Inflammatory macrophage treated with lipopolysaccharide for 4 hours (primary cell): ENCODE measurements around the gene MRPS18A.
"Not testable (repeated sequence)": the region's sequence is repeated elsewhere in the genome, so short reads cannot be mapped to it uniquely, and the experiment has no call there.

Experiments
- DNase-seq: peaks from one replicate; pipeline ENCODE4 v3.0.0-alpha.2; 2020

Gene MRPS18A

GRCh38 chr6:43669050-43669921 lies 18.3 kb downstream of the MRPS18A start:
- peak; percentile 16 for DNase-seq

DNA sequence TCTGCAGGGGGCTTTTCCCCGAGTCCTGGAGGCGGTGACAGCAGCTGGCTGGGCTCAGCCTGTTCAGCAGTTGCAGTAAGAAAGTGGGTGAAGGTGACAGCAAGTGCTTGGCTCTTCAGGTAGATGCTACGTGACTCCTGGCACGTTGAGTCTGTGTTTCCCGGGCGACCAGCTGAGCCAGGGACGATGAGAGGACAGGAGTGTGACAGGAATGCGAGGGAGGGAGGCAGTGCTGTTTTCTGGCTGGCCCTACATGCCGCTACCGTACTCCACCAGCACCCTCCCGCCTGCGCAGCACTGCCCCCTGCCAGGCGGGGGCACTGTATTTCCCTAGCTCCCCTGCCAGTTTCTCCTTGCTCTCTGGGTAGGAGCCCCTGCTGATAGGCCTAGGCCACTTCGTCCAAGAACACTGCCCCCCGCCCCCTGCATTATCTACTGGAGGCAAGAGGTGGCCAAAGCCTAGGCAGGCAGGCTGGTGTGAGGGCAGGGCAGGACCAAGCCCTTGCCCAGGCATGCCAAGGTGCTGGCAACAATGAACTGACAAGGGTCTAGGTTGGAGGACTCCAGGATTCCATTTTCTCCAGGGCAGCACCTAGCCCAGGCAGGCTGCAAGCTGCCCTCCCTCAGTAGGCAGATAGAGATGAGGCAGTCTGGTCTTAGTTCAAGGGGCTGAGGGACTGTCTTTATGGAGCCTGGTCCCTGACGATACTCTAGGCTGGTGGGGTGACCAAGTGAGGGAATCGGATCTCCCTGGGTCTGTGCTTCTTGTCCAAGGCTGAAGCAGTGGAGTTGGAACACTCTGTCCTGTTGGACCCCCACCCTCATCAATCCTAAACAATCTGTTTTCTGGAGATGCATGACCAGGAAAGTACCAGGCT lies 19.2 kb downstream of the MRPS18A start:
- peak; percentile 57 for DNase-seq

GRCh38 chr6:43667245-43668150 lies 20.1 kb downstream of the MRPS18A start:
- peak; percentile 53 for DNase-seq

DNA sequence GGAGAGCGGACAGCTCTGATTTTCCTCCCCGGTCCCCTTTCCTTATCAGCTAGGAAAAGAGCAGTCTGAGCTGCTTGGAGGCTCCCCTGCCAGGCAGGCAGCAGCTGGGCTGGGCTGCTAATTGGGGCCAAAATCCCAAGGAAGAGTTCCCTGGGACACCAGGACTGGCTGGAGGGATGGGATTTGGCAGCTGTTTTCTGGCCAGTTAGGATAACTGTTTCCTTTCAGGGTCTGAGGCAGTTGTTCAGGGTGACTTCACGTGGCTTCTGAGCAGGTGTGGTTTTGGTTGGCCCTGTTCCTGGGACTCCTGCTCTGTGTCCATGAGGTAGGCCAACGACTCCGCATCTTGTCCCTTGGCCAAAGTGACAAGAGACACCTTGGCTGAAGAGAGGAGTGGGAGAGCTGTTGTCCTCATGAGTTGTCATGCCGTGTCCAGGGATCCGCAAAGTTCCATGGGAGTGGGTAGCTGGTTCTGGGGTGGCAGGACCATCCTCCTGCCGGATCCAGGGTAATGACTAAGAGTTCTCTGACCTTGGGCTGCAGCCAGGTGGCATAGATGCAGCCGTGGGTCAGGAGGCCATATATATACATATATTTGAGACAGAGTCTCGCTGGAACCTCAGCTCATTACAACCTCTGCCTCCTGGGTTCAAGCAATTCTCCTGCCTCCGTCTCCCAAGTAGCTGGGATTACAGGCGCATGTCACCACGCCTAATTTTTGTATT lies 21.2 kb downstream of the MRPS18A start:
- DNase-seq = no peak

DNA sequence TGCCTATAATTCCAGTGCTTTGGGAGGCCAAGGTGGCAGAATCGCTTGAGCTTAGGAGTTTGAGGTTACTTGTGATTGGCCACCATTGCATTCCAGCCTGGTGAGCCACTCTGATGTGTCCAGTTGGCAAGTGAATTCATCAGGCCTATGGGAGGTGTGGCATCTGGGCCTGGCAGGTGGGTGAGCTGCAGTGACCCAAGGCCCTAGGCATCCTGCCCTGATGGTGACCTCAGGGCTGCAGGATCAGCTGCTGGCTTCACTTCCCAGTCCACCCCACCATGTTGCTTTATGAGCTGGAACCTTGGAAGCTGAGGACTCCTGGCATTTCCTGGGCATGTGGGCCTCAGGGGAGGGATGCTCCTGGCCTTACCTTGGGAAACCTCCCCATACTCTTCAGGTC lies 22.2 kb downstream of the MRPS18A start:
- DNase-seq = no peak

GRCh38 chr6:43662948-43663347 lies 24.6 kb downstream of the MRPS18A start:
- DNase-seq = not testable (repeated sequence)

GRCh38 chr6:43658161-43658560 lies 29.4 kb downstream of the MRPS18A start:
- DNase-seq = no peak

GRCh38 chr6:43657221-43657802 lies 30.3 kb downstream of the MRPS18A start:
- no peak for DNase-seq

DNA sequence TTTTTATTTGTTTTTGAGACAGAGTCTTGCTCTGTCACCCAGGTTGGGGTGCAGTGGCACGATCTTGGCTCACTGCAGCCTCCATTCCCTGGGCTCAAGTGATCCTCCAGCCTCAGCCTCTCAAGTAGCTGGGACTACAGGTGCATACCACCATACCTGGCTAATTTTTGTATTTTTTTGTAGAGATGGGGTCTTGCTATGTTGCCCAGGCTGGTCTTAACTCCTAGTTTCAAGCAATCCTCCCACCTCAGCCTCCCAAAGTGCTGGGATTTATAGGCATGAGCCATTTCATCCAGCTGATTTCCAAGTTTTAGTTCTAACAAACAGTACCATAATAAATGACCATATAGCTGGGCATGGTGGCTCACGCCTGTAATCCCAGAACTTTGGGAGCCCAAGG lies 34.8 kb downstream of the MRPS18A start:
- not testable (repeated sequence) for DNase-seq

DNA sequence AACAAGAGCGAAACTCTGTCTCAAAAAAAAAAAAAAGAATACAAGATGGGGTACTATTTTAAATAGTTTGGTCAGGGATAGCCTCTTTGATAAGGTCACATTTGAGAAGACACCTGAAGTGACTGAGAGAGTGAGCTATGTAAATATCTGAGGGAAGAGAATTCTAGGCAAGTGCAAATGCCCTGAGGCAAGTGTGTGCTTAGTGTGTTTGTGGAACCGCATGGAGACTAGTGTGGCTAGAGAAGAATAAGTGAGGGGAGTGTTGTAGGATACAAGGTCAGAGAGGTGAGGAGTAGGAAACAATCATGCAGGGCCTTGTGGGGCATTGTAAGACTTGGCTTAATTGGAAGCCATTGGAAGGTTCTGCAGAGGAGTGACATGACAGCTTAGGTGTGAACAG lies 39.3 kb downstream of the MRPS18A start:
- no peak for DNase-seq

GRCh38 chr6:43647613-43648012 lies 40.0 kb downstream of the MRPS18A start:
- no peak for DNase-seq

DNA sequence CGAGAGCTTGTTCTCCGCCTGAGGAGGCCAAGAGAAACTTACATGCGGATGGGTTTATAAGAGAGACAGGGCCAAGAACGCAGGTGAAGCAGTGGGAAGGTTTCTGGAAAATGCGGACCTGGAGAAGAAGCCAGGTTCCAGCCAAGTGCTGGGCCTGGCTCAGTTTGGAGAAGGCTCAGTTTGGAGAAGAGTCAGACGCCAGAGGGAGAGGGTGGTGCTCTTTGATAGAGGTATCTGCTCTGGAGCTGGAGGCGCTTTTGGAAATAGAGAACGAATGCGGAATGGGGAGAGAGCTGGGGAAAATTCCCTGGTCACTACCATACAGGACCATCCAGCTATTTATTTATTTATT lies 42.0 kb downstream of the MRPS18A start:
- DNase-seq = no peak

DNA sequence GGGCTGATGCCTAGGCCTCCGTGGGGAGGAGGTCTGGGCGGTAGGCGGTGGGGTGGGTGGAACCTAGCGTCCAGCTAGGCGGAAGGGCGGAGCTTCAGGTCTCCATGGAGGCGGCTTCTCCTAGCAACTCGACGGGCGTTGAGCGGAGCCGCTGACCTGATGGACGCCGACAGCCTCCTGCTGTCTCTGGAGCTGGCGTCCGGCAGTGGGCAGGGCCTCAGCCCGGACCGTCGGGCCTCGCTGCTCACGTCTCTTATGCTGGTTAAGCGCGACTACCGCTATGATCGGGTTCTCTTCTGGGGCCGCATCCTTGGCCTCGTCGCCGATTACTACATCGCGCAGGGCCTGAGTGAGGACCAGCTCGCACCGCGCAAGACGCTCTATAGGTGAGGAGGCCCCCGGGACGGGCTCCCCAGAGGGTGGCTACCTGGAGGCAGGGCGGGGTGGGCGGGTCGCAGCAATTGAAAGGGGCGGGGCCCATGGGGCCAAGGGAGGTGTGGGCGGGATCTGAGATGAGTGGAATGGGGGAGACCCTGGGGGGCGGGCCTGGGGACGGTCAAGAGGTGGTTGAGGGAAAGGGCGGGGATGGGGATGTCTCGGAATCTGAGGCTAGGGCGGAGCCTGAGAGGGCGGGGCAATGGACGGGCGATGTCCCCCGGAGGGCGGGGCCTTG lies 42.5 kb downstream of the MRPS18A start, which contains the start of gene RSPH9:
Gene RSPH9 (plus strand): TSS at position 97 of the 673 bp plus-strand sequence. CDS start 63 bp downstream, at position 160.
- DNase-seq = peak; percentile 64

DNA sequence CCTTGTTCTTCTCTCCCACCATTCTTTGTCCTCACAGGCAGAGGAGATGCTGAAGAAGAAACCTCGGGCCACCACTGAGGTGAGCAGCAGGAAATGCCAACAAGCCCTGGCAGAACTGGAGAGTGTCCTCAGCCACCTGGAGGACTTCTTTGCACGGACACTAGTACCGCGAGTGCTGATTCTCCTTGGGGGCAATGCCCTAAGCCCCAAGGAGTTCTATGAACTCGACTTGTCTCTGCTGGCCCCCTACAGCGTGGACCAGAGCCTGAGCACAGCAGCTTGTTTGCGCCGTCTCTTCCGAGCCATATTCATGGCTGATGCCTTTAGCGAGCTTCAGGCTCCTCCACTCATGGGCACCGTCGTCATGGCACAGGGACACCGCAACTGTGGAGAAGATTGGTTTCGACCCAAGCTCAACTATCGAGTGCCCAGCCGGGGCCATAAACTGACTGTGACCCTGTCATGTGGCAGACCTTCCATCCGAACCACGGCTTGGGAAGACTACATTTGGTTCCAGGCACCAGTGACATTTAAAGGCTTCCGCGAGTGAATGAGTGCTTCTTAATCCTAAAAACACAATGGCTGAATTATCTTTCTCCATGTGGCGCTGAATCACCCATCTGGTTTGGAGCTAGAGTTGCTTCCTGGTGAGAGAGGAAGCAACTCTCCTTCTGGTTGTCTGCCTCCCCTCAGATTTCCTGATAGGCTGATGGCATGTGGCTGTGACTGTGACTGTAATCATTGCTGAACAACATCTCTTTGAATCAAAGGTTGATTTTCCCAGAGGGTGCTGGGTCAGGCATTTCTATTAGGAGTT lies 47.4 kb downstream of the MRPS18A start:
- DNase-seq = peak; percentile 60

DNA sequence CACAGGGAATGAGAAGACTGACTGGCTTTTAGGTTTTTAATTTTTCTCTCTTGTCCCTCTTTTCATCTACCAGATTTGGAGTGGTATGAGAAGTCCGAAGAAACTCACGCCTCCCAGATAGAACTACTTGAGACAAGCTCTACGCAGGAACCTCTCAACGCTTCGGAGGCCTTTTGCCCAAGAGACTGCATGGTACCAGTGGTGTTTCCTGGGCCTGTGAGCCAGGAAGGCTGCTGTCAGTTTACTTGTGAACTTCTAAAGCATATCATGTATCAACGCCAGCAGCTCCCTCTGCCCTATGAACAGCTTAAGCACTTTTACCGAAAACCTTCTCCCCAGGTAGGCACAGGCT lies 51.3 kb downstream of the MRPS18A start:
- peak; percentile 14 for DNase-seq

GRCh38 chr6:43635387-43636307 lies 51.9 kb downstream of the MRPS18A start, which contains the start of gene MAD2L1BP:
MAD2L1BP (plus strand) TSS chr6:43635840; CDS start chr6:43635876, 36 bp downstream.
- DNase-seq = peak; percentile 82

DNA sequence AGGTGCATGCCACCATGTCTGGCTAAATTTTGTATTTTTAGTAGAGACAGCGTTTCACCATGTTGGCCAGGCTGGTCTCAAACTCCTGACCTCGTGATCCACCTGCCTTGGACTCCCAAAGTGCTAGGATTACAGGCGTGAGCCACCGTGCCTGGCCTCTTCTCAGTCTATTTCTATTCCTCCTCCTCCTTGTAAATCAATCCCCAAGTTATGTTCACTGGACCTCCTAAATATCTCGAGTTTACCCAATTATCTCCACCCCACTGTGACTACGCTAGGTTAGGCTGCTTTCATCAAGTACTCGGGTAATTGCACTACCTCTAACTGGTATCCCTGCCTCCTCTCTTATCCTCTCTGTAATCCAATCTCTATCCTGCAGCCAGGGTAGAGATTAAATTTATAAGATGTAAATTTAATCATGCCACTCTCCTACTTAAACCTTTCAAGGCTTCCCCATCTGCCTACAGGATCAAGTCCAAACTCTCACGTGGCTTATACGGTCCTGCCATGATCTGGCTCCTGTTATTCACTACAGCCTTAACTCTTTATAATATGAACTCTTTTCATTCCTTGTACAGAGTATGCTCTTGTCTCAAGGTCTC lies 52.8 kb downstream of the MRPS18A start:
- no peak for DNase-seq

GRCh38 chr6:43633002-43633401 lies 54.6 kb downstream of the MRPS18A start:
- not testable (repeated sequence) for DNase-seq
